HEK293 (cell line): ENCODE results near the gene DDX20.

ENCODE experiments used
- CTCF ChIA-PET: fragments of 350-600 bp; formaldehyde crosslinking; extraction: SDS; loops from one replicate; lab custom pipeline; 2021; ENCODE audit warnings: antibody characterized with exemption; lab: Yijun Ruan, JAX
- POLR2A ChIA-PET: fragments of 300-600 bp; formaldehyde crosslinking; extraction: SDS; loops from one replicate; lab custom pipeline; 2020; ENCODE audit warnings: antibody characterized with exemption, inconsistent platforms; lab: Yijun Ruan, JAX
- H3K27ac ChIP-seq: fragments of 200-500 bp; sonication (Bioruptor generic); 2 replicates; pipeline ENCODE4 v1.5.1; 2014; ENCODE audit warnings: low read depth, low read length, control low read depth, inconsistent platforms; ENCODE audit errors: extremely low read depth
- H3K36me3 ChIP-seq, 2 experiments: fragments of 200-500 bp in 1 of 2; sonication (Bioruptor generic) in 1 of 2; 1 replicate in 1 of 2; 2 replicates in 1 of 2; pipeline ENCODE4 v1.5.1; 2014 to 2017; ENCODE audit warnings: inconsistent platforms in 2 of 2, low read length in 2 of 2; ENCODE audit not compliant: control insufficient read depth in 2 of 2, insufficient read depth in 1 of 2
- H3K4me1 ChIP-seq: fragments of 200-500 bp; sonication (Bioruptor generic); 2 replicates; pipeline ENCODE4 v1.5.1; 2014; ENCODE audit warnings: mild to moderate bottlenecking, low read length, inconsistent platforms; ENCODE audit not compliant: control insufficient read depth, insufficient read depth
- H3K4me3 ChIP-seq: 2 replicates; pipeline ENCODE4 v1.5.1; 2011; ENCODE audit warnings: low read depth, mild to moderate bottlenecking, control low read depth, low read length, moderate library complexity
- H3K9me3 ChIP-seq: fragments of 200-500 bp; sonication (Bioruptor generic); 2 replicates; pipeline ENCODE4 v1.5.1; 2014; ENCODE audit warnings: low read depth, low read length, inconsistent platforms; ENCODE audit not compliant: control insufficient read depth, insufficient read depth
- GLI4 ChIP-seq: fragments of 450-650 bp; formaldehyde crosslinking; IDR thresholded peaks from 2 replicates; pipeline ENCODE4 v1.5.1; 2016; ENCODE audit warnings: missing biosample characterization, missing genetic modification characterization
- HOXD13 ChIP-seq: sonication (generic); formaldehyde crosslinking; IDR thresholded peaks from 2 replicates; pipeline ENCODE4 v1.8.0; 2022; ENCODE audit warnings: missing genetic modification reagents, borderline replicate concordance
- PRDM1 ChIP-seq: fragments of 450-650 bp; formaldehyde crosslinking; IDR thresholded peaks from 2 replicates; pipeline ENCODE4; 2016; ENCODE audit warnings: missing biosample characterization, missing genetic modification characterization
- SALL2 ChIP-seq: fragments of 450-650 bp; formaldehyde crosslinking; IDR thresholded peaks from 2 replicates; pipeline ENCODE4 v1.5.0; 2017; ENCODE audit warnings: missing biosample characterization, mild to moderate bottlenecking, missing genetic modification characterization, borderline replicate concordance
- YY1 ChIP-seq: fragments of 450-650 bp; formaldehyde crosslinking; IDR thresholded peaks from 2 replicates; pipeline ENCODE4 v1.5.1; 2018; ENCODE audit warnings: missing biosample characterization, missing genetic modification characterization
- ZBTB8A ChIP-seq: fragments of 450-650 bp; formaldehyde crosslinking; IDR thresholded peaks from 2 replicates; pipeline ENCODE4 v1.5.1; 2016; ENCODE audit warnings: missing biosample characterization, missing genetic modification characterization
- ZIC2 ChIP-seq: fragments of 450-650 bp; formaldehyde crosslinking; IDR thresholded peaks from 2 replicates; pipeline ENCODE4 v1.5.1; 2016; ENCODE audit warnings: missing biosample characterization, missing genetic modification characterization
- ZNF133 ChIP-seq: fragments of 450-650 bp; formaldehyde crosslinking; IDR thresholded peaks from 2 replicates; pipeline ENCODE4 v1.5.1; 2016; ENCODE audit warnings: missing biosample characterization, missing genetic modification characterization
- ZNF157 ChIP-seq: fragments of 450-650 bp; formaldehyde crosslinking; IDR thresholded peaks from 2 replicates; pipeline ENCODE4 v1.5.1; 2016; ENCODE audit warnings: missing biosample characterization, missing genetic modification characterization
- ZNF423 ChIP-seq: fragments of 450-650 bp; formaldehyde crosslinking; IDR thresholded peaks from 2 replicates; pipeline ENCODE4 v1.5.1; 2016; ENCODE audit warnings: missing biosample characterization, missing genetic modification characterization
- ZNF585B ChIP-seq: fragments of 450-650 bp; formaldehyde crosslinking; IDR thresholded peaks from 2 replicates; pipeline ENCODE4 v1.5.1; 2016; ENCODE audit warnings: missing biosample characterization, missing genetic modification characterization
- ZNF623 ChIP-seq: fragments of 450-650 bp; formaldehyde crosslinking; IDR thresholded peaks from 2 replicates; pipeline ENCODE4 v1.5.1; 2016; ENCODE audit warnings: missing biosample characterization, missing genetic modification characterization
- ZNF624 ChIP-seq: fragments of 450-650 bp; formaldehyde crosslinking; IDR thresholded peaks from 2 replicates; pipeline ENCODE4 v1.5.1; 2017; ENCODE audit warnings: missing biosample characterization, missing genetic modification characterization
- ZNF677 ChIP-seq: fragments of 450-650 bp; IDR thresholded peaks from 2 replicates; pipeline ENCODE4 v1.5.0; 2018; ENCODE audit warnings: missing biosample characterization, mild to moderate bottlenecking, missing genetic modification characterization, moderate library complexity
- ZNF785 ChIP-seq: fragments of 450-650 bp; formaldehyde crosslinking; IDR thresholded peaks from 2 replicates; pipeline ENCODE4 v1.5.1; 2016; ENCODE audit warnings: missing biosample characterization, missing genetic modification characterization
- ZNF791 ChIP-seq: fragments of 450-650 bp; formaldehyde crosslinking; IDR thresholded peaks from 2 replicates; pipeline ENCODE4 v1.5.1; 2016; ENCODE audit warnings: missing biosample characterization, missing genetic modification characterization
- TF ChIP-seq, protein P1 (sequence below): fragments of 450-650 bp; formaldehyde crosslinking; IDR thresholded peaks from 2 replicates; pipeline ENCODE4 v1.5.1; 2017; ENCODE audit warnings: missing biosample characterization, mild to moderate bottlenecking, missing genetic modification characterization, moderate library complexity
- TF ChIP-seq, protein P2 (sequence below): fragments of 450-650 bp; formaldehyde crosslinking; IDR thresholded peaks from 2 replicates; pipeline ENCODE4 v1.5.1; 2017; ENCODE audit warnings: missing biosample characterization, missing genetic modification characterization
- TF ChIP-seq, protein P3 (sequence below): fragments of 450-650 bp; formaldehyde crosslinking; IDR thresholded peaks from 2 replicates; pipeline ENCODE4 v1.5.1; 2016; ENCODE audit warnings: missing biosample characterization, missing genetic modification characterization
- TF ChIP-seq, protein P4 (sequence below): fragments of 450-650 bp; formaldehyde crosslinking; IDR thresholded peaks from 2 replicates; pipeline ENCODE4 v1.5.1; 2016; ENCODE audit warnings: missing biosample characterization, missing genetic modification characterization
- TF ChIP-seq, protein P5 (sequence below): fragments of 450-650 bp; formaldehyde crosslinking; IDR thresholded peaks from 2 replicates; pipeline ENCODE4 v1.5.1; 2016; ENCODE audit warnings: missing biosample characterization, missing genetic modification characterization
- TF ChIP-seq, protein P6 (sequence below): fragments of 450-650 bp; formaldehyde crosslinking; conservative IDR thresholded peaks from 2 replicates; pipeline ENCODE4 v1.5.1; 2016; ENCODE audit warnings: low read depth, missing biosample characterization, missing genetic modification characterization

The DDX20 gene

DNA sequence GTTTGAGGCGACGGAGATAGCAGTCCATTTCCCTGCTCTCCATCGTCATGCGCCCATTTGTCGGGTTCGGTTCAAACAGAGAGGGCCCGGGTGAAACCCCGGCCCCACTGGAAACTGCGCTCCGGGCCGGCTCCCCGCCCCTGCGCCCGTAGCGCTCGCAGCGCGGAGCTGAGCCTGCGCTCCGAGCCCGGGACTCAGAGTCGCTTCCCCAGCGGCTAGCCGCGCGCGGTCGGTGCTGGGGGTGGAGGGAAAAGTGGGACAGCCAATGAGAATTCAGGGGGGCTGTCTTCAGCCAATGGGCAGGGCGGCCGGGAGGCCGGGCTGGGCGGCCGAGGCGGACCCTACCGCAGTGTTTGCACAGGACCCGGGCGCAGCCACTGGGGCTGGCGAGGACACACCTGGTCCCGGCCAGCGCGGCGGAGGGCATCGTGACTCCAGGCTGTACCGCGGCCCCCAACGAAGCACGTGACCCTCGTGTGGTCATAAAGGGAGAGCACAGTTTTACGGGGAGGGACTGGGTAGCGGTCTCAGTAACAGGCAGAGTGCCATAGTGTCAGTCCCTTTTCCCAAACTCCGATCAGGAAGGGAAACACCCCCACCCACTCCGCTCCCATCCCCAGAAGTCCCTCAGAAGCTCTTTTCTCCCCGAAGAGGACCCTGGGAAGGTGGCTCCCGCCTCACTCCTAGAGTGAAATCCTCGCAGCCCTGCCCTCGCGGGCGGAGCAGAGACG lies 16.3 kb upstream of the DDX20 start, which contains the start of gene INKA2:
INKA2 (minus strand) TSS at position 202 of the 731 bp plus-strand sequence; CDS start at position 49, 153 bp downstream.
- Histone ChIP-seq H3K4me1 (peaks cover 21% of the 10 kb centered on the region), H3K36me3 (no peaks in the 10 kb centered on the region), H3K4me3 (peak within 1 kb of the TSS; percentile 57), H3K27ac (peak within 1 kb of the TSS; percentile 92), H3K9me3 (no peaks in the 10 kb centered on the region)
- POLR2A ChIA-PET = interaction anchor here (0.5 to 2.3 kb wide), 11 partner anchors 11 to 290 kb away, joined by 3 to 13 read pairs (median 4); partner anchors contain the start of genes ATP5PB, DDX20 and WDR77
- CTCF ChIA-PET = interaction anchor here (1.0 to 6.0 kb wide), 4 partner anchors 8 to 31 kb away, joined by 3 to 44 read pairs (median 22); no protein-coding TSS in a partner anchor
- TF ChIP-seq SALL2 (no peak), ZNF623 (no peak), ZBTB8A (tag by site-specific recombination) (peak; percentile 96), ZNF785 (tag by site-specific recombination) (peak; percentile 45; the same call in 1 of the 2 replicates), ZNF677 (no peak), ZNF133 (tag by site-specific recombination) (no peak), YY1 (tag by site-specific recombination) (no peak), GLI4 (tag by site-specific recombination) (no peak), ZNF791 (tag by site-specific recombination) (no peak), HOXD13 (no peak), ZNF585B (tag by site-specific recombination) (no peak), PRDM1 (tag by site-specific recombination) (peak; percentile 34), ZIC2 (peak; percentile 55), ZNF423 (tag by site-specific recombination) (no peak), ZNF157 (tag by site-specific recombination) (no peak), ZNF624 (no peak)
- TF ChIP-seq, protein P1, sequence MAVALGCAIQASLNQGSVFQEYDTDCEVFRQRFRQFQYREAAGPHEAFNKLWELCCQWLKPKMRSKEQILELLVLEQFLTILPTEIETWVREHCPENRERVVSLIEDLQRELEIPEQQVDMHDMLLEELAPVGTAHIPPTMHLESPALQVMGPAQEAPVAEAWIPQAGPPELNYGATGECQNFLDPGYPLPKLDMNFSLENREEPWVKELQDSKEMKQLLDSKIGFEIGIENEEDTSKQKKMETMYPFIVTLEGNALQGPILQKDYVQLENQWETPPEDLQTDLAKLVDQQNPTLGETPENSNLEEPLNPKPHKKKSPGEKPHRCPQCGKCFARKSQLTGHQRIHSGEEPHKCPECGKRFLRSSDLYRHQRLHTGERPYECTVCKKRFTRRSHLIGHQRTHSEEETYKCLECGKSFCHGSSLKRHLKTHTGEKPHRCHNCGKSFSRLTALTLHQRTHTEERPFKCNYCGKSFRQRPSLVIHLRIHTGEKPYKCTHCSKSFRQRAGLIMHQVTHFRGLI (tag by site-specific recombination) = 0 out of 2 replicates have a peak, but pooled peaks have one; percentile 39
- TF ChIP-seq, protein P2, sequence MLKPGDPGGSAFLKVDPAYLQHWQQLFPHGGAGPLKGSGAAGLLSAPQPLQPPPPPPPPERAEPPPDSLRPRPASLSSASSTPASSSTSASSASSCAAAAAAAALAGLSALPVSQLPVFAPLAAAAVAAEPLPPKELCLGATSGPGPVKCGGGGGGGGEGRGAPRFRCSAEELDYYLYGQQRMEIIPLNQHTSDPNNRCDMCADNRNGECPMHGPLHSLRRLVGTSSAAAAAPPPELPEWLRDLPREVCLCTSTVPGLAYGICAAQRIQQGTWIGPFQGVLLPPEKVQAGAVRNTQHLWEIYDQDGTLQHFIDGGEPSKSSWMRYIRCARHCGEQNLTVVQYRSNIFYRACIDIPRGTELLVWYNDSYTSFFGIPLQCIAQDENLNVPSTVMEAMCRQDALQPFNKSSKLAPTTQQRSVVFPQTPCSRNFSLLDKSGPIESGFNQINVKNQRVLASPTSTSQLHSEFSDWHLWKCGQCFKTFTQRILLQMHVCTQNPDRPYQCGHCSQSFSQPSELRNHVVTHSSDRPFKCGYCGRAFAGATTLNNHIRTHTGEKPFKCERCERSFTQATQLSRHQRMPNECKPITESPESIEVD (tag by site-specific recombination) = no peak
- TF ChIP-seq, protein P3, sequence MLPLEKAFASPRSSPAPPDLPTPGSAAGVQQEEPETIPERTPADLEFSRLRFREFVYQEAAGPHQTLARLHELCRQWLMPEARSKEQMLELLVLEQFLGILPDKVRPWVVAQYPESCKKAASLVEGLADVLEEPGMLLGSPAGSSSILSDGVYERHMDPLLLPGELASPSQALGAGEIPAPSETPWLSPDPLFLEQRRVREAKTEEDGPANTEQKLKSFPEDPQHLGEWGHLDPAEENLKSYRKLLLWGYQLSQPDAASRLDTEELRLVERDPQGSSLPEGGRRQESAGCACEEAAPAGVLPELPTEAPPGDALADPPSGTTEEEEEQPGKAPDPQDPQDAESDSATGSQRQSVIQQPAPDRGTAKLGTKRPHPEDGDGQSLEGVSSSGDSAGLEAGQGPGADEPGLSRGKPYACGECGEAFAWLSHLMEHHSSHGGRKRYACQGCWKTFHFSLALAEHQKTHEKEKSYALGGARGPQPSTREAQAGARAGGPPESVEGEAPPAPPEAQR (tag by site-specific recombination) = no peak
- TF ChIP-seq, protein P4, sequence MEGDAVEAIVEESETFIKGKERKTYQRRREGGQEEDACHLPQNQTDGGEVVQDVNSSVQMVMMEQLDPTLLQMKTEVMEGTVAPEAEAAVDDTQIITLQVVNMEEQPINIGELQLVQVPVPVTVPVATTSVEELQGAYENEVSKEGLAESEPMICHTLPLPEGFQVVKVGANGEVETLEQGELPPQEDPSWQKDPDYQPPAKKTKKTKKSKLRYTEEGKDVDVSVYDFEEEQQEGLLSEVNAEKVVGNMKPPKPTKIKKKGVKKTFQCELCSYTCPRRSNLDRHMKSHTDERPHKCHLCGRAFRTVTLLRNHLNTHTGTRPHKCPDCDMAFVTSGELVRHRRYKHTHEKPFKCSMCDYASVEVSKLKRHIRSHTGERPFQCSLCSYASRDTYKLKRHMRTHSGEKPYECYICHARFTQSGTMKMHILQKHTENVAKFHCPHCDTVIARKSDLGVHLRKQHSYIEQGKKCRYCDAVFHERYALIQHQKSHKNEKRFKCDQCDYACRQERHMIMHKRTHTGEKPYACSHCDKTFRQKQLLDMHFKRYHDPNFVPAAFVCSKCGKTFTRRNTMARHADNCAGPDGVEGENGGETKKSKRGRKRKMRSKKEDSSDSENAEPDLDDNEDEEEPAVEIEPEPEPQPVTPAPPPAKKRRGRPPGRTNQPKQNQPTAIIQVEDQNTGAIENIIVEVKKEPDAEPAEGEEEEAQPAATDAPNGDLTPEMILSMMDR = peak; percentile 27; the same call in 1 of the 2 replicates
- TF ChIP-seq, protein P5, sequence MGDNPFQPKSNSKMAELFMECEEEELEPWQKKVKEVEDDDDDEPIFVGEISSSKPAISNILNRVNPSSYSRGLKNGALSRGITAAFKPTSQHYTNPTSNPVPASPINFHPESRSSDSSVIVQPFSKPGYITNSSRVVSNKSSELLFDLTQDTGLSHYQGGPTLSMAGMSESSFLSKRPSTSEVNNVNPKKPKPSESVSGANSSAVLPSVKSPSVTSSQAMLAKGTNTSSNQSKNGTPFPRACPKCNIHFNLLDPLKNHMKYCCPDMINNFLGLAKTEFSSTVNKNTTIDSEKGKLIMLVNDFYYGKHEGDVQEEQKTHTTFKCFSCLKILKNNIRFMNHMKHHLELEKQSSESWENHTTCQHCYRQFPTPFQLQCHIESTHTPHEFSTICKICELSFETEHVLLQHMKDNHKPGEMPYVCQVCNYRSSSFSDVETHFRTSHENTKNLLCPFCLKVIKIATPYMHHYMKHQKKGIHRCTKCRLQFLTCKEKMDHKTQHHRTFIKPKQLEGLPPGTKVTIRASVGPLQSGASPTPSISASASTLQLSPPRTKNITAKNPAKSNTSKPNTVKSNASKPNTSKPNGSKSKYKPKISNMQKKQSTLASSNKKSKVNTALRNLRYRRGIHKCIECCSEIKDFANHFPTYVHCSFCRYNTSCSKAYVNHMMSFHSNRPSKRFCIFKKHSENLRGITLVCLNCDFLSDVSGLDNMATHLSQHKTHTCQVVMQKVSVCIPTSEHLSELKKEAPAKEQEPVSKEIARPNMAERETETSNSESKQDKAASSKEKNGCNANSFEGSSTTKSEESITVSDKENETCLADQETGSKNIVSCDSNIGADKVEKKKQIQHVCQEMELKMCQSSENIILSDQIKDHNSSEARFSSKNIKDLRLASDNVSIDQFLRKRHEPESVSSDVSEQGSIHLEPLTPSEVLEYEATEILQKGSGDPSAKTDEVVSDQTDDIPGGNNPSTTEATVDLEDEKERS (tag by site-specific recombination) = no peak
- TF ChIP-seq, protein P6, sequence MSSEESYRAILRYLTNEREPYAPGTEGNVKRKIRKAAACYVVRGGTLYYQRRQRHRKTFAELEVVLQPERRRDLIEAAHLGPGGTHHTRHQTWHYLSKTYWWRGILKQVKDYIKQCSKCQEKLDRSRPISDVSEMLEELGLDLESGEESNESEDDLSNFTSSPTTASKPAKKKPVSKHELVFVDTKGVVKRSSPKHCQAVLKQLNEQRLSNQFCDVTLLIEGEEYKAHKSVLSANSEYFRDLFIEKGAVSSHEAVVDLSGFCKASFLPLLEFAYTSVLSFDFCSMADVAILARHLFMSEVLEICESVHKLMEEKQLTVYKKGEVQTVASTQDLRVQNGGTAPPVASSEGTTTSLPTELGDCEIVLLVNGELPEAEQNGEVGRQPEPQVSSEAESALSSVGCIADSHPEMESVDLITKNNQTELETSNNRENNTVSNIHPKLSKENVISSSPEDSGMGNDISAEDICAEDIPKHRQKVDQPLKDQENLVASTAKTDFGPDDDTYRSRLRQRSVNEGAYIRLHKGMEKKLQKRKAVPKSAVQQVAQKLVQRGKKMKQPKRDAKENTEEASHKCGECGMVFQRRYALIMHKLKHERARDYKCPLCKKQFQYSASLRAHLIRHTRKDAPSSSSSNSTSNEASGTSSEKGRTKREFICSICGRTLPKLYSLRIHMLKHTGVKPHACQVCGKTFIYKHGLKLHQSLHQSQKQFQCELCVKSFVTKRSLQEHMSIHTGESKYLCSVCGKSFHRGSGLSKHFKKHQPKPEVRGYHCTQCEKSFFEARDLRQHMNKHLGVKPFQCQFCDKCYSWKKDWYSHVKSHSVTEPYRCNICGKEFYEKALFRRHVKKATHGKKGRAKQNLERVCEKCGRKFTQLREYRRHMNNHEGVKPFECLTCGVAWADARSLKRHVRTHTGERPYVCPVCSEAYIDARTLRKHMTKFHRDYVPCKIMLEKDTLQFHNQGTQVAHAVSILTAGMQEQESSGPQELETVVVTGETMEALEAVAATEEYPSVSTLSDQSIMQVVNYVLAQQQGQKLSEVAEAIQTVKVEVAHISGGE (tag by site-specific recombination) = 0 out of 2 replicates have a peak, but pooled peaks have one; percentile 10
